HCT116 (cell line): Measurements from ENCODE around the gene RASAL2.

Experiments
- CTCF ChIP-seq, 3 experiments: fragments of 200-600 bp in 1 of 3; sonication (generic) in 1 of 3; IDR thresholded peaks in 2 of 3; conservative IDR thresholded peaks in 1 of 3; 2 replicates each; pipeline ENCODE4 v1.5.1; 2012 to 2017; ENCODE audit warnings: low read depth in 2 of 3, low read length in 2 of 3, antibody characterized with exemption in 1 of 3, borderline replicate concordance in 1 of 3, control low read depth in 1 of 3, mild to moderate bottlenecking in 1 of 3, mixed read lengths in 1 of 3, mixed run types in 1 of 3, moderate library complexity in 1 of 3; ENCODE audit not compliant: insufficient read depth in 1 of 3
- FOSL1 ChIP-seq: IDR thresholded peaks from 2 replicates; pipeline ENCODE4 v1.6.1; 2012; ENCODE audit warnings: low read depth
- POLR2A ChIP-seq: IDR thresholded peaks from 2 replicates; pipeline ENCODE4 v1.7.0; 2011; ENCODE audit warnings: borderline replicate concordance; ENCODE audit not compliant: insufficient read depth, insufficient read length; ENCODE audit errors: extremely low read depth
- POLR2AphosphoS5 ChIP-seq: IDR thresholded peaks from 2 replicates; pipeline ENCODE4 v1.6.1; 2011; ENCODE audit warnings: mild to moderate bottlenecking, low read depth, low read length, moderate library complexity
- ZFX ChIP-seq: fragments of 450-650 bp; IDR thresholded peaks from 2 replicates; pipeline ENCODE4 v1.6.1; 2017
- ZNF274 ChIP-seq: fragments of 200-500 bp; sonication (Bioruptor generic); IDR thresholded peaks from 2 replicates; pipeline ENCODE4 v1.6.1; 2014; ENCODE audit warnings: mild to moderate bottlenecking, low read depth, low read length, inconsistent platforms

GRCh38 chr1:178353524-178353923, 259.6 kb downstream of the RASAL2 start:
- TF ChIP-seq ZNF274 (no peak), CTCF (IDR thresholded peaks at IDR 0.05 in 2 of 3, conservative IDR thresholded peaks at IDR 0.05 in 1 of 3; ENCODE audit: borderline replicate concordance in 1 of 3, insufficient read depth in 1 of 3, low read depth in 2 of 3, low read length in 2 of 3) (no peak), POLR2A (no peak), POLR2AphosphoS5 (no peak), FOSL1 (no peak), ZFX (no peak)
